IMR-90 (cell line): Measurements from ENCODE around the gene PAPPA.

Experiments used
- BHLHE40 ChIP-seq: fragments of 150-350 bp; IDR thresholded peaks from 2 replicates; pipeline ENCODE4 v1.6.1; 2016; ENCODE audit warnings: mild to moderate bottlenecking, low read depth, low read length
- CEBPB ChIP-seq: IDR thresholded peaks from 2 replicates; pipeline ENCODE4 v1.6.1; 2012; ENCODE audit warnings: low read depth, low read length, improper control_type of control experiment
- CHD1 ChIP-seq: IDR thresholded peaks from 2 replicates; pipeline ENCODE4 v1.6.1; 2012; ENCODE audit warnings: low read depth, low read length, improper control_type of control experiment
- FOS ChIP-seq: fragments of 150-350 bp; IDR thresholded peaks from 2 replicates; pipeline ENCODE4 v1.6.1; 2016; ENCODE audit warnings: low read depth, low read length
- MAFK ChIP-seq: IDR thresholded peaks from 2 replicates; pipeline ENCODE4 v1.6.1; 2012; ENCODE audit warnings: low read depth, low read length, improper control_type of control experiment
- MAZ ChIP-seq: IDR thresholded peaks from 2 replicates; pipeline ENCODE4 v1.6.1; 2012; ENCODE audit warnings: low read depth, mild to moderate bottlenecking, low read length, improper control_type of control experiment, moderate library complexity, borderline replicate concordance
- MXI1 ChIP-seq: IDR thresholded peaks from 2 replicates; pipeline ENCODE4 v1.6.1; 2012; ENCODE audit warnings: low read depth, mild to moderate bottlenecking, low read length, moderate library complexity, borderline replicate concordance
- POLR2A ChIP-seq: IDR thresholded peaks from 2 replicates; pipeline ENCODE4 v1.6.1; 2012; ENCODE audit warnings: mild to moderate bottlenecking, low read depth, low read length
- RAD21 ChIP-seq: IDR thresholded peaks from 2 replicates; pipeline ENCODE4 v1.6.1; 2012; ENCODE audit warnings: low read length, improper control_type of control experiment
- RFX5 ChIP-seq: IDR thresholded peaks from 2 replicates; pipeline ENCODE4 v1.8.0; 2012; ENCODE audit warnings: low read depth, mild to moderate bottlenecking, low read length, moderate library complexity
- SMC3 ChIP-seq: fragments of 150-350 bp; IDR thresholded peaks from 2 replicates; pipeline ENCODE4 v1.6.1; 2016; ENCODE audit warnings: low read depth, mild to moderate bottlenecking, antibody characterized with exemption, low read length, moderate library complexity
- TF ChIP-seq, protein P1 (sequence below): conservative IDR thresholded peaks from 2 replicates; pipeline ENCODE4 v1.5.1; 2012; ENCODE audit warnings: mild to moderate bottlenecking, low read depth, low read length, improper control_type of control experiment

DNA sequence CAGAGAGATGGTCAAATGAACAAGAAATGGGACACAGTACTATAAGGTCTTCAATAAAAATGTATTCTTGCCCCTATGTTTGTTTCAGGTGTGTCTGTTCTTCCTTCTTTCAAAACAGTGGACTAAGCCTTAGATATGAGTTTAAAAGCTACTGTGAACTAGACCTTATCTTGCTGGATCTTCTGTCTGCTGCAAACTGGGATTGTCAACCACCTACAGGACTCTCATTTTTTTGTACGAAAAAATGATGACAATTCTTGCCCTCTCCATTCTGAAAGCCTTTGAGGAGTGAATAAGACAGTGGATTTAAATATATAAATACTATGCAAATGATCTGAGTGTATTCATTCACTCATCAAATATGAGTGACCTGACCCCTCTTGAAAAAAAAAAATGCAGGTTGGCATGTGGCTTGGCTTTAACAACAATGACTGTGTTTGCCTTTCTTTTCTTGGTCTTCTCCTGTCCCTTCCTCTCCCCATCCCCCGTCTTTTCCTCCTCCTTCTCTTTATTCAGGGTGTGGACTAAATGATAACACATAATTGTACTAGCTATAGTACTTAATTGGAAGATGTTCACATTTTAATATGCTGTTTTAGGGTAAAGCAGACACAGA, 298.0 kb downstream of the PAPPA start:
- TF ChIP-seq, protein P1, sequence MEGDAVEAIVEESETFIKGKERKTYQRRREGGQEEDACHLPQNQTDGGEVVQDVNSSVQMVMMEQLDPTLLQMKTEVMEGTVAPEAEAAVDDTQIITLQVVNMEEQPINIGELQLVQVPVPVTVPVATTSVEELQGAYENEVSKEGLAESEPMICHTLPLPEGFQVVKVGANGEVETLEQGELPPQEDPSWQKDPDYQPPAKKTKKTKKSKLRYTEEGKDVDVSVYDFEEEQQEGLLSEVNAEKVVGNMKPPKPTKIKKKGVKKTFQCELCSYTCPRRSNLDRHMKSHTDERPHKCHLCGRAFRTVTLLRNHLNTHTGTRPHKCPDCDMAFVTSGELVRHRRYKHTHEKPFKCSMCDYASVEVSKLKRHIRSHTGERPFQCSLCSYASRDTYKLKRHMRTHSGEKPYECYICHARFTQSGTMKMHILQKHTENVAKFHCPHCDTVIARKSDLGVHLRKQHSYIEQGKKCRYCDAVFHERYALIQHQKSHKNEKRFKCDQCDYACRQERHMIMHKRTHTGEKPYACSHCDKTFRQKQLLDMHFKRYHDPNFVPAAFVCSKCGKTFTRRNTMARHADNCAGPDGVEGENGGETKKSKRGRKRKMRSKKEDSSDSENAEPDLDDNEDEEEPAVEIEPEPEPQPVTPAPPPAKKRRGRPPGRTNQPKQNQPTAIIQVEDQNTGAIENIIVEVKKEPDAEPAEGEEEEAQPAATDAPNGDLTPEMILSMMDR: no peak
- TF ChIP-seq MAZ (no peak), POLR2A (no peak), RAD21 (no peak), CEBPB (no peak), FOS (no peak), CHD1 (no peak), RFX5 (no peak), SMC3 (no peak), MAFK (no peak), MXI1 (no peak), BHLHE40 (no peak)
